Mucosa of stomach (tissue), 1 donor: ENCODE measurements around the gene BICRA.
"Not testable (repeated sequence)": the region's sequence is repeated elsewhere in the genome, so short reads cannot be mapped to it uniquely, and the experiment has no call there.

Experiments
- H3K27me3 ChIP-seq: one replicate; pipeline ENCODE4 v1.7.0; 2013; ENCODE audit warnings: mild to moderate bottlenecking, low read length; ENCODE audit not compliant: control insufficient read depth, insufficient read depth
- H3K36me3 ChIP-seq: one replicate; pipeline ENCODE4 v1.7.0; 2013; ENCODE audit warnings: low read length; ENCODE audit not compliant: control insufficient read depth, insufficient read depth
- H3K4me1 ChIP-seq: one replicate; pipeline ENCODE4 v1.7.0; 2013; ENCODE audit warnings: mild to moderate bottlenecking, low read length; ENCODE audit not compliant: control insufficient read depth, insufficient read depth
- H3K4me3 ChIP-seq: one replicate; pipeline ENCODE4 v1.7.0; 2013; ENCODE audit warnings: low read length
- H3K9ac ChIP-seq: one replicate; pipeline ENCODE4 v1.7.0; 2013; ENCODE audit warnings: mild to moderate bottlenecking, low read length, moderate library complexity
- H3K9me3 ChIP-seq: one replicate; pipeline ENCODE4 v1.7.0; 2013; ENCODE audit warnings: mild to moderate bottlenecking, low read length, moderate library complexity; ENCODE audit not compliant: control insufficient read depth
- donor health status: Pancreatic carcinoma.

BICRA gene

GRCh38 chr19:47661161-47661560, 52.2 kb downstream of the BICRA start:
- no peak overlapping the region for H3K4me3 ChIP-seq
- H3K9ac ChIP-seq: no peak overlapping the region
- peaks cover 56% of the 10 kb centered on the region for H3K4me1 ChIP-seq
- no peaks in the 10 kb centered on the region for H3K27me3 ChIP-seq
- H3K9me3 ChIP-seq: no peaks in the 10 kb centered on the region
- no peaks in the 10 kb centered on the region for H3K36me3 ChIP-seq

DNA sequence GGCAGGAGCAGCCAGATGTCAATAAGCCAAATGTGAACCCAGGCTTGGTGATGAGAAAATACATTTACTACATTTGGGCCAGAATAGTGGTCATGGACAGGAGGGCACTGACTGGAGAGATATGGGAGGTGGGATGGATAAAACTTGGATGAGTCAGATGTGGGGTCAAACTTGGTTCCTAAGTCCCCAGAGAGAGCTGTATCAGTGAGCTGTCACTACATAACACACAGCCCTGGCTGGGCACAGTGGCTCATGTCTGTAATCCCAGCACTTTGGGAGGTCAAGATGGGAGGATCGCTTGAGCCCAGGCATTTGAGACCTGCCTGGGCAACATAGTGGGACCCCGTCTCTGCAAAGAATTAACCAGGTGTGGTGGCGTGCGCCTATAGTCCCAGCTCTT, 52.7 kb downstream of the BICRA start:
- Histone ChIP-seq H3K27me3 (no peaks in the 10 kb centered on the region), H3K9ac (no peak overlapping the region), H3K9me3 (no peaks in the 10 kb centered on the region), H3K4me3 (no peak overlapping the region), H3K36me3 (no peaks in the 10 kb centered on the region), H3K4me1 (peaks cover 56% of the 10 kb centered on the region)

DNA sequence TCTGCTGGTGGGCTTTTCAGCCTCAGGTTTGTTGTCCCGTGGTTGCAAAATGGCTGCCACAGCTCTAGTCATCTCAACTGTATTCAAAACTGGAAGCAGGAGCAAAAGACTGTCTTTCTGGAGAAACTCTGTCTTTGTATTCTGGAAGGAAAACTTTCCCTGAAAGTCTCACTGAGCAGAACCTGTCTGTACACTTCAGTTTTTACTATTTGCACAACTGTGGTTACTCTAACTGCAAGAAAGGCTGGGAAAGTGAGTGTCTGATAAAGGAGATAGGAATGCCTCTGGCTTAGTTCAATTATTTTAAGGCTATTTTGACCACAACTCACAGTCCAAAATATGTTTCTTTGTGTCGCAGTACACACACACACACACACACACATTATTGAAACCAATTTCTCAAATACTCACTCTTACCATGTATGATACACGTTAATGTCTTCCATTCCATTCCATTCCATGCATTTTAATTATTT, 54.5 kb downstream of the BICRA start:
- Histone ChIP-seq H3K36me3 (no peaks in the 10 kb centered on the region), H3K4me3 (peak overlapping the region; percentile 12), H3K4me1 (peaks cover 57% of the 10 kb centered on the region), H3K9me3 (no peaks in the 10 kb centered on the region), H3K27me3 (no peaks in the 10 kb centered on the region), H3K9ac (no peak overlapping the region)

- Histone ChIP-seq H3K9ac (peak overlapping the region; percentile 22), H3K27me3 (no peaks in the 10 kb centered on the region), H3K4me1 (peaks cover 50% of the 10 kb centered on the region), H3K36me3 (no peaks in the 10 kb centered on the region), H3K9me3 (no peaks in the 10 kb centered on the region), H3K4me3 (peak overlapping the region; percentile 12)
Measured at GRCh38 chr19:47663911-47664771, 55.2 kb downstream of the BICRA start.

GRCh38 chr19:47668556-47668955, 59.6 kb downstream of the BICRA start:
- not testable (repeated sequence) for H3K27me3 ChIP-seq, H3K9ac ChIP-seq, H3K9me3 ChIP-seq, H3K36me3 ChIP-seq, H3K4me3 ChIP-seq
- peaks cover 28% of the 10 kb centered on the region for H3K4me1 ChIP-seq

DNA sequence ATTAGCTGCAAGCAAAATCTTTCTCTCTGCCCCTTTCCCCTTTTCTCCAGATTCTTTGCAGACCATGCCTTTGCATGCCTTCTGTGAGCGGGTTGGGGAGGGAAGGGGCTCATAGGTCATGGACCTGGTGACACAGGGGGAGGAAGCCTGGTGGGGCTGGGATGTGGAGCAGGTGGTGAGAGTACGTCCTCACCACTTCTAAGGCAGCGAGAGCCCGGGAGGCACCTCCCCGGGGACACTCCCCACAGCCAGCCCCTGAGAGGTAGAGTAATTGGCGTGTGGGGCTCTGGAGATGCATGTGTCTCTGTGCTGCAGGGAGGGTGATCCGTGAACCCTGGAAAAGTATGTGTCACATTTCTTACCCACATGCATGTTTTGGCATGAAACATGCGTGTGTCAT, 61.8 kb downstream of the BICRA start:
- Histone ChIP-seq H3K9me3 (no peaks in the 10 kb centered on the region), H3K9ac (no peak overlapping the region), H3K27me3 (no peaks in the 10 kb centered on the region), H3K4me1 (peaks cover 13% of the 10 kb centered on the region), H3K36me3 (peaks cover 13% of the 10 kb centered on the region), H3K4me3 (no peak overlapping the region)

- no peak overlapping the region for H3K9ac ChIP-seq
- peaks cover 13% of the 10 kb centered on the region for H3K36me3 ChIP-seq
- no peaks in the 10 kb centered on the region for H3K27me3 ChIP-seq
- H3K4me1 ChIP-seq: peaks cover 9% of the 10 kb centered on the region
- H3K9me3 ChIP-seq: no peaks in the 10 kb centered on the region
- H3K4me3 ChIP-seq: no peak overlapping the region
Measured at GRCh38 chr19:47671499-47671898, 62.6 kb downstream of the BICRA start.

DNA sequence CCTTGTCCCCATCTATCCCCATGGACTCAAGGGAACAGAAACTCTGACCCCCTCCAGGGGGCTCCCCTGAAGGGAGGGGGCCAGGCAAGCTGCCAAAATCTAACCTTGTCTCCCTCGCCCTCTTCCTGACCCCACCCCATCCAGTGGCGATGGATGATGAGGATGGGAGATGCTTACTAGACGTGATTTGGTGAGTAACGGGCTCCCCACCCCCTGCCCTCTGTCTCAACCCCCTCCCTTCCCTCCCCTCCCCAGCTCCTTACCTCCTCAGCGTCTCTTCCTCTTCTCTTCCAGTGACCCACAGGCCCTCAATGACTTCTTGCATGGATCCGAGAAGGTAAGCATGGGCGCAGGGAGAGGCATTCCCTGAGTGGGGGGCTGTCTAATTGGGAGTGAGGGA, 64.5 kb downstream of the BICRA start:
- no peak overlapping the region for H3K4me3 ChIP-seq
- no peak overlapping the region for H3K9ac ChIP-seq
- peaks cover 13% of the 10 kb centered on the region for H3K36me3 ChIP-seq
- no peaks in the 10 kb centered on the region for H3K4me1 ChIP-seq
- no peaks in the 10 kb centered on the region for H3K27me3 ChIP-seq
- no peaks in the 10 kb centered on the region for H3K9me3 ChIP-seq

DNA sequence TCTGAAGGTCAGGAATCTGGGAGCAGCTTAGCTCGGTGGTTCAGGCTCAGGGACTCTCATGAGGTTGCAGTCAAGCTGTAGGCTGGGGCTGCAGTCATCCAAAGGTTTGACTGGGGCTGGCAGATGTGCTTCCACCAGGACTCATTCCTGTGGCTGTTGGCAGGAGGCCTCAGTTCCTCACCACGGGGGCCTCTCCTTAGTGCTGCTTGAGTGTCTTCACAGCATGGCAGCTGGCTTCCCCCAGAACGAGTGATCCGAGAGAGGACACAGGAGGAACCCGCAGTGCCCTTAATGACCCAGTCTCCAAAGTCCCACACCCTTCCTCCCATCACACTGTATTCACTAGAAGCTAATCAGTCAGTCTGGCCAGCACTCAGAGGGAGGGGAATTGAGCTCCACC, 65.6 kb downstream of the BICRA start:
- H3K36me3 ChIP-seq: peaks cover 13% of the 10 kb centered on the region

DNA sequence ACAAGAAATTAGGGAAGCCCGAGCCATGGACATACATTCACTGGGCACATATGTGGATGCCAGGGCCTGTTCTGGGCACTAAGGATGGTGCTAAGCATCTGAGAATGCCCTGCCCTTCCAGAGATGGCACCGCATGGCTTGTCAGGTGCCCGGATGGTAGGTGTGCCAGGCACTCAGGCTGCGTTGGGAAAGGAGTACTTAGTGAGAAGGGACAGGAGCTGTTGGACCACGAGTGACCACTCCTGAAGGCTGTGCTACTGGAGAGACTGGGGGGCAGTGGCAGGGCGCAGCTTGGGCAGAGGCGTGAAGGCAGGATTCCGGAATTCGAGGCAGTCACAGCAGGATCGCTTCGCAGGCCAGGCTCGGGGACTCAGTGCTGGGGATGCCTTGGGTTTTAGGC, 66.3 kb downstream of the BICRA start:
- Histone ChIP-seq H3K4me1 (no peaks in the 10 kb centered on the region), H3K4me3 (no peak overlapping the region), H3K9ac (no peak overlapping the region), H3K9me3 (no peaks in the 10 kb centered on the region), H3K36me3 (peaks cover 13% of the 10 kb centered on the region), H3K27me3 (no peaks in the 10 kb centered on the region)

More for the DNA sequence above, 65.6 kb downstream of the BICRA start:
- Histone ChIP-seq H3K4me3 (no peak overlapping the region), H3K27me3 (no peaks in the 10 kb centered on the region), H3K4me1 (no peaks in the 10 kb centered on the region), H3K9me3 (no peaks in the 10 kb centered on the region), H3K9ac (no peak overlapping the region)

DNA sequence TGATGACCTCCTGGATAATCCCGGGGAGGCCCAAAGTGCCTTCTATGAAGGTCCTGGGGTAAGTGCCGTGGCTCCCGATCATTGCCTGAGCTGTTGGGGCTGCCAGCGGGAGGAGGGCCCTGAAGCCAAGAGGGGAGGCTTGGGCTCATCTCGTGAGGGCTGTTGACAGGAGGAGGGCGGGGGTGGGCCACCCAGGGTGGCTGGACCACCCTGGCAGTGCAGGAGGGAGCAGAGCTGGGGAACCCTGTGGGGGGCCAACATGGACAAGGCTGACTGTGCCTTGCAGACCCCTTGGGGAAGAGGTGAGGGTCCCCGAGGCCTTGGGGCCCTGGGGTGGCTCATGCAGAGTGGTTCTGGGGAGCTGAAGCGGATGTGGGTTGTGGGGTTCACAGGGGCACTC, 66.9 kb downstream of the BICRA start:
- Histone ChIP-seq H3K27me3 (no peaks in the 10 kb centered on the region), H3K4me3 (no peak overlapping the region), H3K36me3 (peaks cover 8% of the 10 kb centered on the region), H3K9me3 (no peaks in the 10 kb centered on the region), H3K9ac (no peak overlapping the region), H3K4me1 (no peaks in the 10 kb centered on the region)

- Histone ChIP-seq H3K4me3 (no peak overlapping the region), H3K9ac (no peak overlapping the region), H3K9me3 (no peaks in the 10 kb centered on the region), H3K4me1 (no peaks in the 10 kb centered on the region), H3K36me3 (peaks cover 7% of the 10 kb centered on the region), H3K27me3 (no peaks in the 10 kb centered on the region)
Measured at GRCh38 chr19:47676811-47677210, 67.9 kb downstream of the BICRA start.
